HG03354 (cell line): ENCODE data around the gene MRPL21.
"Not testable (repeated sequence)": the region's sequence is repeated elsewhere in the genome, so short reads cannot be mapped to it uniquely, and the experiment has no call there.

Experiments
- ATAC-seq: cut with Tn5 transposase; IDR thresholded peaks from one replicate; pipeline ENCODE4 v1.9.1; 2021; ENCODE audit warnings: mild to moderate bottlenecking; ENCODE audit not compliant: unreplicated experiment, poor library complexity, severe bottlenecking

Gene MRPL21

GRCh38 chr11:68880851-68881250, 22.8 kb downstream of the MRPL21 start:
- ATAC-seq = no peak

GRCh38 chr11:68878022-68878421, 25.6 kb downstream of the MRPL21 start:
- no peak for ATAC-seq

GRCh38 chr11:68872216-68873003, 31.2 kb downstream of the MRPL21 start:
- no peak for ATAC-seq

GRCh38 chr11:68870470-68870869, 33.2 kb downstream of the MRPL21 start:
- ATAC-seq = no peak

GRCh38 chr11:68868221-68868835, 35.3 kb downstream of the MRPL21 start:
- no peak for ATAC-seq

- ATAC-seq = no peak
These were observed 36.6 kb downstream of the MRPL21 start for GRCh38 chr11:68867066-68867465.

GRCh38 chr11:68865241-68865640, 38.4 kb downstream of the MRPL21 start:
- ATAC-seq = no peak

GRCh38 chr11:68863553-68864265, 39.9 kb downstream of the MRPL21 start:
- no peak for ATAC-seq

- ATAC-seq = no peak
These were observed 41.2 kb downstream of the MRPL21 start for GRCh38 chr11:68862421-68862820.

- ATAC-seq = no peak
These were observed 44.5 kb downstream of the MRPL21 start for GRCh38 chr11:68859123-68859522.

GRCh38 chr11:68857037-68857586, 46.5 kb downstream of the MRPL21 start:
- ATAC-seq = no peak

GRCh38 chr11:68856425-68857030, 47.1 kb downstream of the MRPL21 start:
- not testable (repeated sequence) for ATAC-seq

- no peak for ATAC-seq
These were observed 48.2 kb downstream of the MRPL21 start for GRCh38 chr11:68855205-68855981.

- ATAC-seq = no peak
These were observed 49.2 kb downstream of the MRPL21 start for GRCh38 chr11:68854273-68854958.

- no peak for ATAC-seq
These were observed 51.0 kb downstream of the MRPL21 start for GRCh38 chr11:68852628-68853027.

- no peak for ATAC-seq
These were observed 55.2 kb downstream of the MRPL21 start for GRCh38 chr11:68848429-68848828.

- ATAC-seq = no peak
These were observed 56.2 kb downstream of the MRPL21 start for GRCh38 chr11:68847395-68847794.

- ATAC-seq = no peak
These were observed 58.2 kb downstream of the MRPL21 start for GRCh38 chr11:68845351-68846002.
